ENCODE results near the gene MOGAT1.

MOGAT1 gene

GRCh38 chr2:222707102-222707688 lies 35.7 kb downstream of the MOGAT1 start:
- in situ Hi-C loops (cut with MboI; ENCODE audit: low sequenced_read_pairs, unreplicated experiment): no loop called here
- no peak for TF ChIP-seq CTCF (IDR thresholded peaks at IDR 0.05; ENCODE audit: borderline replicate concordance, control extremely low read depth, extremely low read depth, insufficient read depth, missing control alignments)
- DNase-seq (ENCODE audit: low spot score): no peak

- DNase-seq (ENCODE audit: low spot score): peak; percentile 37
- in situ Hi-C loops (cut with MboI; ENCODE audit: low sequenced_read_pairs, unreplicated experiment): no loop called here
- no peak for TF ChIP-seq CTCF (IDR thresholded peaks at IDR 0.05; ENCODE audit: borderline replicate concordance, control extremely low read depth, extremely low read depth, insufficient read depth, missing control alignments)
Measured at GRCh38 chr2:222707689-222708273, 36.3 kb downstream of the MOGAT1 start.

DNA sequence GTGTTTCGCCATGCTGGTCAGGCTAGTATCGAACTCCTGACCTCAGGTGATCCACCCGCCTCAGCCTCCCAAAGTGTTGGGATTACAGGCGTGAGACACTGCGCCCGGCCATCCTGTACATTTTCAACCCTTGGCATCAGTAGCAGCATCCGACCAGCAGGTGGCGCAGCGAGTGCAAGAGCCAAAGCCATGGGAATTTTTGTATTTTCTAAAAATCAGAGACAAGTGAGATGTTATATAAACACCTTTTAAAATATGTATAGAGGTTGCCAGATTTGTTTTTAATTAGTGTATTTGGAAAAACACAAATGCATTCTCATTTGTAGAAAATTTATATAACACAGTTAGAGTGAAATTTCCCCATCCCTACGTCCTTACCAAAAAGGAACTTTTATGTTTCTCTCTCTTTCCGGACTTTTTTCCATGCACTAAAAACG lies 36.8 kb downstream of the MOGAT1 start:
- in situ Hi-C loops (cut with MboI; ENCODE audit: low sequenced_read_pairs, unreplicated experiment): no loop called here
- peak; percentile 91 for TF ChIP-seq CTCF (IDR thresholded peaks at IDR 0.05; ENCODE audit: borderline replicate concordance, control extremely low read depth, extremely low read depth, insufficient read depth, missing control alignments)
- DNase-seq (ENCODE audit: low spot score): peak; percentile 53

DNA sequence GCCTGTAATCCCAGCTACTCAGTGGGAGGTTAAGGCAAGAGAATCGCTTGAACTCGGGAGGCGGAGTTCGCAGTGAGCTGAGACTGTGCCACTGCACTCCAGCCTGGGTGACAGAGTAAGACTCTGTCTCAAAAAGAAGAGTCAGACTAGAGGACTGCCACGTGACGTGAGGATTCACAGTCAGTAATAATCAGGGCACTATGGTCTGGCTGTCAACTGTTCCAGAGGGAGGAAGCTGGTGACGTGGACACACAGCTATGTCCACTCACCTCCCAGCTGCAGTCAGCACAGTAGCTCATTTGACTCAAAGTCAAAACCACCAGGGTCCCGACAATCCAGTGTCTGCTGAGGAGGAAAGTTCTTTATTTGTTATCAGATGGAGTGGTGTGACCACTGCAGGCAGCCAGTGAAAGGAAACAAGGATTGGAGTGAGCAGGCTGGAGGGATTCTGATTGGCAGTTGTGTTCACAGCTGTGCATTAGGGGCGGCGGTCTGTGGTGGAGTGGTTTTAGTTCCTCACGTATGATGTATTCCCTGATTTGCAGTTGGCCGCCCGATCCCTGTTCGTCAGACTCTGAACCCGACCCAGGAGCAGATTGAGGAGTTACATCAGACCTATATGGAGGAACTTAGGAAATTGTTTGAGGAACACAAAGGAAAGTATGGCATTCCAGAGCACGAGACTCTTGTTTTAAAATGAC lies 37.9 kb downstream of the MOGAT1 start:
- in situ Hi-C loops (cut with MboI; ENCODE audit: low sequenced_read_pairs, unreplicated experiment): no loop called here
- no peak for TF ChIP-seq CTCF (IDR thresholded peaks at IDR 0.05; ENCODE audit: borderline replicate concordance, control extremely low read depth, extremely low read depth, insufficient read depth, missing control alignments)
- peak; percentile 34 for DNase-seq (ENCODE audit: low spot score)

DNA sequence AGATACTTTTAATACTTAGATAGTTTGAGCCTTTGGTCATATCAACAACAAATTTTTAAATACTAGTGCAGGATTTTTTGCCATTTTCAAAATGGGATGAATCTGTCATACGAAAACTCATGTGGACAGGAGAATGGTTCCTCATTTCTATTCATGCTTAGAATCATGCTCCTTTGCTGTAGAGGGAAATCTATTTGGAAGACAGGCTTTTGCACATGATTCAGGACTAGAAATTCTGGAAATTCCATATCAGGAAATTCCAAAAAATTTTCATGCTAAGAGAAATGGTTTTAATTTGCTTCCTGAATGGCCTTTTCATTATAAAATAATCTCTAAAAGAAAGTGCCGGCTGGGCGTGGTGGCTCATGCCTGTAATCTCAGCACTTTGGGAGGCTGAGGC lies 39.3 kb downstream of the MOGAT1 start:
- in situ Hi-C loops (cut with MboI; ENCODE audit: low sequenced_read_pairs, unreplicated experiment): no loop called here
- no peak for TF ChIP-seq CTCF (IDR thresholded peaks at IDR 0.05; ENCODE audit: borderline replicate concordance, control extremely low read depth, extremely low read depth, insufficient read depth, missing control alignments)
- DNase-seq (ENCODE audit: low spot score): no peak

DNA sequence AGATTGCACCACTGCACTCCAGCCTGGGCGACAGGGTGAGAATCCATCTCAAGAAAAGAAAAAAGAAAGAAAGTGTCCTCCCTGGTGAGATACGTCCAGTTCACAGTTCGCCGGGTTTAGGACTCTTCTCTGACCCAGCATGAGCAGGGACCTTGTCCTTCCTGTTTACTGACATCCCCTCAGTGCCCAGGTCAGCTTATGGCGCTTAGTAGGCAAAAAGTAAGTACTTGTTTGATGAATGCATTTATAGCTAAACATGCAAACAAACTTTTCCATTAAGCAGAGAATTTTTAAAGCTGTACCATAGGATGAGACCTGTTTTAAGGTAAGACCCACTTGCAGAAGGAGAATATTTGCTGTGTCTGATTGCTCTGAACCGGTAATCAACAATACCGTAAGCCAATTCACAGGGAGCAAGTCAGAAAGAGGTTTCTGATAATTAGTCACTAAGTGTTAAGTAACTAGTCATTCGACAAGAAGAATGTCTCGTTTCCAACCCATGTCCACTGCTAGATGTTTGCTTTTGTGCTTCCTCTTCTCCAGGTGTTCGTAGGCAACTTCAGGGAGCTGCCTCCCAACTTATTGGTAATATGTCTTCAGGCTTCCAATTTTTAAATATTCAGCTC lies 40.0 kb downstream of the MOGAT1 start:
- in situ Hi-C loops (cut with MboI; ENCODE audit: low sequenced_read_pairs, unreplicated experiment): no loop called here
- no peak for TF ChIP-seq CTCF (IDR thresholded peaks at IDR 0.05; ENCODE audit: borderline replicate concordance, control extremely low read depth, extremely low read depth, insufficient read depth, missing control alignments)
- DNase-seq (ENCODE audit: low spot score): no peak
